Activated T-cell treated with anti-CD3 and anti-CD28 coated beads, Interleukin-2, amount 50 U/mL, for 4 hours (primary cell): ENCODE results near the gene FBXL20. TPM values are rescaled to one million over a fixed set of nuclear protein-coding genes. Genes with fewer than 3 reads are reported as not detected.
"Not testable (repeated sequence)": the region's sequence is repeated elsewhere in the genome, so short reads cannot be mapped to it uniquely, and the experiment has no call there.

ENCODE experiments used
- ATAC-seq, 2 donors: fragments of 200-7000 bp; cut with Tn5 transposase; one replicate each; pipeline ENCODE4 v1.10.0; 2021
- DNase-seq: peaks from one replicate; pipeline ENCODE4 v3.0.0-alpha.2; 2020
- H3K27me3 Mint-ChIP-seq: one replicate; pipeline ENCODE4 v1.8.0; 2021; ENCODE audit warnings: low read depth, mixed read lengths
- H3K36me3 Mint-ChIP-seq: one replicate; pipeline ENCODE4 v1.8.0; 2022; ENCODE audit warnings: mixed read lengths; ENCODE audit not compliant: insufficient read depth
- H3K4me1 Mint-ChIP-seq: one replicate; pipeline ENCODE4 v1.8.0; 2021; ENCODE audit warnings: low read depth, mixed read lengths
- H3K4me3 Mint-ChIP-seq: one replicate; pipeline ENCODE4 v1.8.0; 2021; ENCODE audit warnings: mild to moderate bottlenecking, moderate library complexity, mixed read lengths
- H3K9me3 Mint-ChIP-seq: one replicate; pipeline ENCODE4 v1.8.0; 2021; ENCODE audit warnings: mixed read lengths
- total RNA-seq, 3 donors: library from RNA; stranded (reverse); gene quantifications; one replicate each; pipeline ENCODE4 v1.2.1, GENCODE V29; 2021

FBXL20 gene
- total RNA-seq, 3 donors from 2014 or later: 19.4 to 21.6 (median 20.9) TPM

DNA sequence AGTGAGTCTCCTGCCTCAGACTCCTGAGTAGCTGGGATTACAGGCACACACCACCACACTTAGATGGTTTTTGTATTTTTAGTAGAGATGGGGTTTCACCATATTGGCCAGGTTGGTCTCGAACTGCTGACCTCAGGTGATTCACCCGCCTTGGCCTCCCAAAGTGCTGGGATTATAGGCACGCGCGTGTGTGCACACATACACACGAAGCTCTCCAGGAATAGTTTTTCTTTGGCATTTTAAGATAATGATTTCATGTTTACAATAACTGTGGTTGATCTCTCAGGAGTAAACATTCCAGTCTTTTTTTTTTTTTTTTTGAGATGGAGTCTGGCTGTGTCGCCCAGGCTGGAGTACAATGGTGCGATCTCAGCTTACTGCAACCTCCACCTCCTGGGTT is 123.2 kb downstream of the FBXL20 start:
- not testable (repeated sequence) for DNase-seq, H3K9me3 Mint-ChIP-seq, H3K27me3 Mint-ChIP-seq, H3K4me3 Mint-ChIP-seq, H3K4me1 Mint-ChIP-seq, ATAC-seq
- peaks cover 16% of the 10 kb centered on the region for H3K36me3 Mint-ChIP-seq

DNA sequence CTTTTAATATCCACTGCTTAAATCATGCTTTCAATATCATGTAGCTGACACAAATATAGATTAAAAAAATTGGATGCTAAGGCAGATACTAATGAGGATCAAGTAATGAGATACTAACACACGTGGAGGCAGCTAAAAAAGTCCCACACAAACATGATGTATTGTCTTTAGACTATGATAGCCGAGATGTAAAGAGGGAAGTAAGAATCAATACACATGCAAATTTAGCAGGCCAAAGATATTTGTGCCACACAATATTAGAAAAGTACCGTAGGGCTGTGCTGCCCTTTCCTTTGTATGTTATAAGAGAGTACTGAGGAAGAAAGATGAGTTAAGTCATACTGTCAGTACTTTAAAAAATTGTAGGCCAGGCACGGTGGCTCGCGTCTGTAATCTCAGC is 124.3 kb downstream of the FBXL20 start:
- Mint-ChIP-seq H3K27me3 (no peaks in the 10 kb centered on the region), H3K9me3 (no peaks in the 10 kb centered on the region), H3K4me1 (no peaks in the 10 kb centered on the region), H3K4me3 (no peak overlapping the region), H3K36me3 (peaks cover 16% of the 10 kb centered on the region)
- no peak for ATAC-seq
- no peak for DNase-seq

DNA sequence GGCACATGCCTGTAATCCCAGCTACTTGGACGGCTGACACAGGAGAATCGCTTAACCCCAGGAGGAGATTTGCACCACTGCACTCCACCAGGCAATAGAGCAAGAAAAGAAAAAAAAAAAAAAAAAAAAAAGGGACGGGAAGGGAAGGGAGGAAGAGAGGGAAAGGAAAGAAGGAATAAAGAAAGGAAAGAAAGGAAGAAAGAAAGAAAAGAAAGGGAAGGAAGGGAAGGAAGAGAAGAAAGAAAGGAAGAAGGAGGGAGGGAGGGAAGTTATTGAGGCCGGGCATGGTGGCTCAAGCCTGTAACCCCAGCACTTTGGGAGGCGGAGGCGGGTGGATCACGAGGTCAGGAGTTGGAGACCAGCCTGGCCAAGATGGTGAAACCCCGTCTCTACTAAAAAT is 125.3 kb downstream of the FBXL20 start:
- H3K9me3 Mint-ChIP-seq: no peaks in the 10 kb centered on the region
- H3K36me3 Mint-ChIP-seq: peaks cover 16% of the 10 kb centered on the region
- no peaks in the 10 kb centered on the region for H3K27me3 Mint-ChIP-seq
- no peak overlapping the region for H3K4me3 Mint-ChIP-seq
- H3K4me1 Mint-ChIP-seq: no peaks in the 10 kb centered on the region
- ATAC-seq: no peak
- DNase-seq: no peak

DNA sequence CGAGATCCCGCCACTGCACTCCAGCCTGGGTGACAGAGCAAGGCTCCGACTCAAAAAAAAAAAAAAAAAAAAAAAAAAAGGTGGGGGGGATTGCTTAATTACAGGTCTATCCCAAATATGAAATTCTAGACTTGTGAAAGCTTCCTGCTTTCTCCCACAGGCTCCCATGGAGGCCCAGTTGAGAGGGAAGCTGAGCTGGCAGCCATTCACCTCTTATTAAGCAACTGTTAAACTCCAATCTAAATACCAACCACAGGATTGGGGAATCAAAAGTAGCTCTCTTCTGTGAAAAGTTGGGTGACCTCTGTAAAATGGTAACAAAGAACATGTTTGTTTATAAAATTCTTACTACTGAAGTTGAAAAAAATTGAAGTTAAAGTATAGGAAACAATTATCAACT is 129.9 kb downstream of the FBXL20 start:
- H3K9me3 Mint-ChIP-seq: no peaks in the 10 kb centered on the region
- no peak overlapping the region for H3K4me3 Mint-ChIP-seq
- H3K36me3 Mint-ChIP-seq: peaks cover 22% of the 10 kb centered on the region
- no peaks in the 10 kb centered on the region for H3K27me3 Mint-ChIP-seq
- DNase-seq: no peak
- no peak for ATAC-seq
- no peaks in the 10 kb centered on the region for H3K4me1 Mint-ChIP-seq

DNA sequence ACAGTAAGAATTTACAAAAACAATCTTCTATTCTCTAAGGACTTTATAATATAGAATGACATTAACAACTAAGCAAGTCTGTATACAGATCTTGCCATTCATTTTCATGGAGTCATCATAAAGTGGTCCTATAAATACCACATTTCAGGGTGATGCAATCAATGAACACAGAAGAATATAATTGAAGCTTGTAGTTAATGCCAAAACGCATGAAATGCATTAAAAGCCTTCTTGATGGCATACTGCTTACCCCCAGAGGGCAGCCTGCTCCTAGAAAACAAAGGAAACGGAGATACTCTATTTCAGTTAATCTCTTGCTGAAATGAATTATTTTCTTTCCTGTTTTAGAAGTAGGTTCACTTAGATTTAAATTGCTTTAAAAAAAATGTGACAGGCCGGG is 130.5 kb downstream of the FBXL20 start:
- no peaks in the 10 kb centered on the region for H3K27me3 Mint-ChIP-seq
- no peaks in the 10 kb centered on the region for H3K9me3 Mint-ChIP-seq
- DNase-seq (no peak), ATAC-seq (no peak)
- no peak overlapping the region for H3K4me3 Mint-ChIP-seq
- H3K36me3 Mint-ChIP-seq: peaks cover 22% of the 10 kb centered on the region
- no peaks in the 10 kb centered on the region for H3K4me1 Mint-ChIP-seq

DNA sequence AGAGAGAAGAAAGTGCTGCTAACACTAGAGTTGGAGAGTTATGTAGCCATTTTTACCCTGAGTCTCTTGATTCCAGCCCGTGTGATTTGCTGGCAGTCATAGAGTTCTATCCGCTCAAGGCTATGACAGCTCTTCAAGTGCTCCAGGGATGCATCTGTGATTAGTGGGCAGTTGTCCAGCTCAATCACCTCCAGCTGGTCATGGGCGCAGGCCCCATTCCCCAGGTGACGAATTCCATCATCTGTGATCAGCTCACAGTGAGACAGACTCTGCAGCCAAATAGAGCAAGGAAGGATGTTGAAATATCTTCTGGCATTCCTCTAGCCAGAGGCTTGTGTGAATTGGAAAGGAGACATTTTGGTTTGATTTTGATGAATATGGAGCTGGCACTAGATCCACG is 137.3 kb downstream of the FBXL20 start:
- ATAC-seq: no peak

DNA sequence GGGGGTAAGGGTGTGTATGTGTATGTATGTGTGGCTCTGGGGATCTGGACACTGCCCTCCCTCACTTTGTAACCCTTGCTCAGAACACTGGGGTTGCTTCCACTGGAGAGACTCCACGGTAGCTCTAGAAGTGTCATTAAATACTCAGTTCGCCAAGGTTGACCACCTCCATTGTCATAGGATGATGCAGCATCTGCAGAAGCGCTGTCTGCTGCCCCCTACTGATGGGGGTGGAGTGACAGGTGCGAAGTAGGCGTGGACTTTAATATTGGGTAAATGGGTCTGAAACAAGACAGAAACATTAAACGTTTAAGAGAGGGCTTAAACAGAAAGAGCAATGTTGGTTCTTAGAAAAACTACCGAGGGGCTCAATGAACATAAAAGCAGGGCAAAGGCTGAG is 140.1 kb downstream of the FBXL20 start:
- Mint-ChIP-seq H3K36me3 (peaks cover 27% of the 10 kb centered on the region), H3K4me1 (no peaks in the 10 kb centered on the region), H3K4me3 (no peak overlapping the region), H3K27me3 (no peaks in the 10 kb centered on the region), H3K9me3 (no peaks in the 10 kb centered on the region)
- ATAC-seq (no peak), DNase-seq (no peak)

More for the DNA sequence above, 137.3 kb downstream of the FBXL20 start:
- no peak for DNase-seq
- H3K36me3 Mint-ChIP-seq: peaks cover 19% of the 10 kb centered on the region
- H3K4me1 Mint-ChIP-seq: no peaks in the 10 kb centered on the region
- no peaks in the 10 kb centered on the region for H3K9me3 Mint-ChIP-seq
- no peak overlapping the region for H3K4me3 Mint-ChIP-seq
- H3K27me3 Mint-ChIP-seq: no peaks in the 10 kb centered on the region

DNA sequence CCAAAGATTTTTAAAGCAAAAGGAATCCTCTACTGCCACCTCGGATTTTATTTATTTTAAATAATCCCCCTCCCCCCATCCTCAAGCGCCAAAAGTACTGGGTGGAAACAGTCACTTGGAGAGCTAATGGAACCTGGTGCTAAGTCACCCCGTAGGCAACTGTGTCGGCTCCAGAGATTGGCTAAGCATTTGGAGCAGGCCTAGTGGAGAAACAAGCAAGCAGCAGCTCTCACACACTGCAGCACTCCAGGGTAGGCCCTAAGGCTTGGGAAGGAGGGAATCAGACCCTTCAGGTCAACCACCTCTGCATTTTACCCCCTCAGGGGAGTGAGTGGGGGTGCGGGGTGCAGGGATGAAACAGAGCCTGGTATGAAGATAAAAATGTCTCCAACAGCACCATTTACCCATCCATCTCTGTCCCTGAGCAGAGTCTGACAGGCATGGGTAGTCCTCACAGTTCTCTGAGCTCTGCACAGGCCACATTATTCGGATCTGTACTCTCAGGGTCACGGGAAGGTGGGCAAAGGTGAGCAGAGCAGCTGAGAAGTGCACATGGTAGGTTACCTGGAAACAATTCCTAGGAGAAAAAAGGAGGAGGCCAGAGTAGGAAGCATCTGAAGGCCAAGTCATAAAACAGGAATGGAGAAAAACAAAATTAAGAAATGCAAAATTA is 148.5 kb downstream of the FBXL20 start:
- DNase-seq (no peak), ATAC-seq (no peak)
- Mint-ChIP-seq H3K36me3 (peaks cover 9% of the 10 kb centered on the region), H3K9me3 (no peaks in the 10 kb centered on the region), H3K4me3 (no peak overlapping the region), H3K27me3 (no peaks in the 10 kb centered on the region), H3K4me1 (no peaks in the 10 kb centered on the region)

DNA sequence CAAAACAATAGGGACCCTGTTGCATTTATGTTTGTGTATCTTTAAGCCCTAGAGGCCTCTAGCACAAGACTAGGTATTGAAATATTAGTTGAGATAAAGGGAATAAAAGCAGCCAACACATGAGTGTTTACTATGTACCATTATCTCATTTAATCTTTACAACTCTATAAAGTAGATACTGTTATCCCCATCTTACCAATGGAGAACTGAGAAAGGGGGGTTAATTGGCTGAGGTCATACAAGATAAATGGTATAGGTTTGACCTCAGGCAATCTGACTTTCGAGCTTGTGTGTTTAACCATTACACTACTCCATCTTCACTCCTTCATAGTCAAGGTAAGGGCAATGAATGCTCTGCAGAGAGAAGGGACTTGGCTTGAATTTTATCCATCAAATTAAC is 149.4 kb downstream of the FBXL20 start:
- H3K36me3 Mint-ChIP-seq: peaks cover 1% of the 10 kb centered on the region
- no peak for DNase-seq
- H3K4me1 Mint-ChIP-seq: no peaks in the 10 kb centered on the region
- no peak for ATAC-seq
- H3K4me3 Mint-ChIP-seq: no peak overlapping the region
- H3K27me3 Mint-ChIP-seq: no peaks in the 10 kb centered on the region
- H3K9me3 Mint-ChIP-seq: no peaks in the 10 kb centered on the region

DNA sequence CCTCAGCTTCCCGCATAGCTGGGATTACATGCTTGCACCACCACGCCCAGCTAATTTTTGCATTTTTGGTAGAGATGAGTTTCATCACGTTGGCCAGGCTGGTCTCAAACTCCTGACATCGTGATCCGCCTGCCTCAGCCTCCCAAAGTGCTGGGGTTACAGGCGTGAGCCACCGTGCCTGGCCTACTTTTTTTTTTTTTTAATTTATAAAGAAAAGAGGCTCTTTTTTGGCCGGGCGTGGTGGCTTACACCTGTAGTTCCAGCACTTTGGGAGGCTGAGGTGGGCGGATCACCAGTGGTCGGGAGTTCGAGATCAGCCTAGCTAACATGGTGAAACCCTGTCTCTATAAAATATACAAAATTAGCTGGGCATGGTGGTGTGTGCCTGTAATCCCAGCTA is 151.3 kb downstream of the FBXL20 start:
- H3K4me3 Mint-ChIP-seq, ATAC-seq, H3K9me3 Mint-ChIP-seq, H3K4me1 Mint-ChIP-seq, H3K36me3 Mint-ChIP-seq, H3K27me3 Mint-ChIP-seq, DNase-seq: not testable (repeated sequence)

DNA sequence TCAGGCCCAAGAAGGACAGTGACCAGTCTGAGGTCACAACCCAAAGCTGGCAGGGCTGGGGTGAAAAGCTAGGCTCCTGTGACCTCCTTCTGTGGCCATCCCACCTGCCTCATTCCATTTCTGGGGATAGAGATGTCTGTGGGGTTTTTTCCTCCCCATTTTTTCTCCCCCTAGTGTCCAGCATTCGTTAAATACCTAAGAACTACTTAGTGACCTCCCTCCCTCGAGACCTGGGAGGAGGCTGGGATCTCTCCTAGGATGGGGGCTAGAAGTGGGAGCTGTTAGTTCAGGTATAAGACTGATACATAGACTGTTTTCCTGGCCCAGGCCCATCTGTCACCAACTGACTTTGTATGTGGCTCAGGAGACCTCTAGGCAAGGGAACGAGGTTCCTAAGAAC is 155.2 kb downstream of the FBXL20 start:
- ATAC-seq (no peak), DNase-seq (no peak)
- no peaks in the 10 kb centered on the region for H3K9me3 Mint-ChIP-seq
- no peaks in the 10 kb centered on the region for H3K36me3 Mint-ChIP-seq
- H3K27me3 Mint-ChIP-seq: no peaks in the 10 kb centered on the region
- H3K4me1 Mint-ChIP-seq: peaks cover 7% of the 10 kb centered on the region
- no peak overlapping the region for H3K4me3 Mint-ChIP-seq

DNA sequence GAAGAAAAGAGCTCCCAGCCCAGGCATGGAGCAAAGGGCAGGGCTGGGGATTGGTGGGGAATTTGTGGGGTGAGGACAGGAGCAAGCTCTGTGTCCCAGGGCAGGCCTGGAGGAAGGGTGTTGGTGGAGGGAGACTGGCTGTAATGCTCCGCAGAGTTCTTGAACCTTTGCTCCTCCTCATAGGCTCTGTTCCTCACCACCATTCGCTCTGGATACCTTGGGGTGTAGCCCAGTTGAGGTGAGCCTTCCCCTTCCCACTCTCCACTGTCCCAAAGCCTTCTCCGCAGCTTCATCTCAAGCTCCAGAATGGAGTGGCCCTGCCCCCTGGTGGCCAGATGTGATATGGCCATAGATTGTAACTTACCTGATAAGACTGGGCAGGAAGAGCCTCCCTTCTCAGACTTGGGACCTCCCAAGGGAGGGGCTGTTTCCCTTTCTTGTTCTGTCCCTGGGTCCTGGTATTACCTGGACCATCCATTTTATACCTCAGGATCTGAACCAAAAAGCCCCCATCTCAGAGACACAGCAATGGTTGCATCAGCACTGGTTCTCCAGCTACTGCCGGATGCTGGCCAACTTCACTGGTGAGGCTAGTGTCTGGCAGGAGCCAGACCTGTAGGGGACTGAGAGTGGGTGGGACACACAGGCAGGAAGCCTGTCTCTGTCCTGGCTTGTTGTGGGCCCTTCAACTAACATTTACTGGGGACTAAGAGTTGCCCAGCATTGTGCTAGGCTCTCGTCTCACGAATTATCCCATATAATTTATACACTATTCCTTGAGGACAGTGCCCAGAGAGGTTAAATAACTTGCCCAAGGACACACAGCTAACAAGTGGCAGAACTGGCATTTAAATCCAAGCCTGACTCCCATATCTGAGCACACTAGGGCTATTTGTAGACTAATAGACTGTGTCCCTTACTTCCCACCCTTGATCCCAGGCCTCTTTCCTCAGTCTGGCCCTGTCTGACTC is 156.5 kb downstream of the FBXL20 start:
- ATAC-seq (peak; percentile 90 to 95), DNase-seq (peak; percentile 90)
- H3K4me1 Mint-ChIP-seq: peaks cover 8% of the 10 kb centered on the region
- no peak overlapping the region for H3K4me3 Mint-ChIP-seq
- H3K9me3 Mint-ChIP-seq: no peaks in the 10 kb centered on the region
- H3K36me3 Mint-ChIP-seq: no peaks in the 10 kb centered on the region
- no peaks in the 10 kb centered on the region for H3K27me3 Mint-ChIP-seq

DNA sequence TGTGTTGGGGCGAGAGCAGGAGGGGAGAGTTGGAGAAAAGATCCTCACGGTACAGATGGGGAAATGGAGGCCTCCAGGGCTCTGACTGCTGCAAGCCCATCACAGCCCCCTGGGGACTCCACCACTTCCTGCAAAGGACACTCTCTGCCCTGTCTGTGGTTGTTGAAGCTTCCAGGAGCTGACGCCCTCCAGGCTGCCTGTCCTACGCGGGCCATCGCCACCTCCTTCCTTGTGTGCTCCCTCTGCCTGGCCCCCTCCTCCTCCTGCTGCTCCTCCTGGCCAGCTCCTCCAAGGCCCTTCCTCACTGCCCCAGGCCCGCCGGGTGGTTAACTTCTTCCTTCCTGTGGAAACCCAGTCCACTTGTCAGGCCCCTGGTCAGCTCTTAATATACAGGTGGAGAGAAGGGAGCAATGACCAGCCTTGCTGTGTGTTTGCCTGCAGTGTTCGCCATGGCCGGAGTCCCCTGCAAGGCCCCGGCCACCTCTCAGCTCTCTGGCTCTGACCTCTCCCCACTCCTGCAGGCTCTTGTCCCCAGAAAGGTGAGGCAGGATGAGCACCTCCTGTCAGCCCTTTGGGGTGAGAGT is 157.3 kb downstream of the FBXL20 start:
- Mint-ChIP-seq H3K36me3 (no peaks in the 10 kb centered on the region), H3K4me1 (peaks cover 16% of the 10 kb centered on the region), H3K27me3 (peaks cover 1% of the 10 kb centered on the region), H3K4me3 (no peak overlapping the region), H3K9me3 (no peaks in the 10 kb centered on the region)
- DNase-seq (no peak), ATAC-seq (no peak)

DNA sequence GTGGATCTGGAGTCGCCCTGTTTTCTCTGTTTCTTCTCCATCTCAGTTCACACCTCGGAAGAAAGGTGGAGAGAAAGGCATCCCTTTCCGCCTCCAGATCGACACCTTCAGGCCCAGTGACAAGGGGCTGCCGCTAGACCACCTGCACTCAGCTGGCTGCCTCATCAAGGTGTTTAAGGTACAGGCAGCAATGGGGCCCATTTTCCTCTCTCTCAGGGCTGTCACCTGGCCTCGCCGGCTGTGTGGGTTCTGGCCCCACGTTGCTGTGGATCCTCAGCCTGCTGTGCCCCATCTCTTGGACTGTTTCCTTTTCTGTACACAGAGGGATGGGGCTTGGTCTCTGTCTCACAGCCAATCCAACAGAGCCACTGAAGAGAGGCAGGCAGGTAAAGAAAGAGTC is 158.3 kb downstream of the FBXL20 start:
- DNase-seq (no peak), ATAC-seq (no peak)
- H3K4me1 Mint-ChIP-seq: peaks cover 24% of the 10 kb centered on the region
- H3K9me3 Mint-ChIP-seq: no peaks in the 10 kb centered on the region
- H3K27me3 Mint-ChIP-seq: peaks cover 1% of the 10 kb centered on the region
- H3K4me3 Mint-ChIP-seq: no peak overlapping the region
- no peaks in the 10 kb centered on the region for H3K36me3 Mint-ChIP-seq
